Right lobe of liver (tissue), 6 donors: ENCODE data around the gene FAM83D. TPM values are rescaled to one million over a fixed set of nuclear protein-coding genes. Genes with fewer than 3 reads are reported as not detected.

Experiments used
- ATAC-seq, 4 donors: fragments of 200-7000 bp; cut with Tn5 transposase; one replicate each; pipeline ENCODE4 v1.9.1; 2020; ENCODE audit warnings: mild to moderate bottlenecking in 4 of 4, moderate library complexity in 4 of 4
- DNase-seq, 3 donors: peaks; one replicate each; pipeline ENCODE4 v3.0.0-alpha.2; 2020
- H3K27ac ChIP-seq, 3 donors: fragments of 200-600 bp; one replicate each; pipeline ENCODE4 v1.8.0; 2022
- H3K27me3 ChIP-seq, 2 donors: fragments of 200-600 bp; one replicate each; pipeline ENCODE4 v1.8.0; 2022
- H3K36me3 ChIP-seq, 4 donors: fragments of 200-600 bp; sonication (generic) in 1 of 4; one replicate each; pipeline versions ENCODE4 v1.5.1 to v1.8.0; 2017 to 2022; ENCODE audit warnings: control low read depth in 1 of 4
- H3K4me1 ChIP-seq, 4 donors: fragments of 200-600 bp; sonication (generic) in 1 of 4; one replicate each; pipeline versions ENCODE4 v1.5.1 to v1.8.0; 2017 to 2022; ENCODE audit warnings: control low read depth in 1 of 4
- H3K4me3 ChIP-seq, 3 donors: fragments of 200-600 bp; one replicate each; pipeline ENCODE4 v1.8.0; 2022
- H3K9me3 ChIP-seq, 4 donors: fragments of 200-600 bp; sonication (generic) in 1 of 4; one replicate each; pipeline versions ENCODE4 v1.5.1 to v1.8.0; 2017 to 2022; ENCODE audit warnings: control low read depth in 1 of 4
- CTCF ChIP-seq, 4 donors: fragments of 200-600 bp in 3 of 4; fragments of 450-650 bp in 1 of 4; IDR thresholded peaks; one replicate each; pipeline versions ENCODE4 v1.5.1 to v1.8.0; 2016 to 2022; ENCODE audit warnings: antibody characterized with exemption in 4 of 4, mild to moderate bottlenecking in 2 of 4
- POLR2A ChIP-seq: fragments of 450-650 bp; IDR thresholded peaks from one replicate; pipeline ENCODE4 v1.6.1; 2017; ENCODE audit warnings: antibody characterized with exemption, mild to moderate bottlenecking
- WGBS: methylation state at CpG from one replicate; pipeline ENCODE4 v1.1.6; 2018; ENCODE audit warnings: low coverage, low lambda C conversion rate; ENCODE audit not compliant: insufficient coverage; ENCODE audit errors: missing lambda C conversion rate; 5-methylcytosine and 5-hydroxymethylcytosine counted together
- intact Hi-C, 2 donors: fragments of 100-400 bp; cut with DNase I; formaldehyde crosslinking; loops; one replicate each; pipeline versions ENCODE4 v1.11.2 to v1.14.1; 2022
- long read RNA-seq: library from polyadenylated mRNA; unstranded; transcript quantifications from one replicate; pipeline ENCODE4 v2.0.0, GENCODE V29; 2019
- total RNA-seq, 6 experiments: library from RNA; depleted of rRNA in 2 of 6; stranded (reverse); fragments of >200 nt in 2 of 6; fragmentation: NEBNext Ultra II Directional in 3 of 6; extraction: Animal tissue kit (Norgen Biotek cat#: 25700) in 3 of 6; gene quantifications; one replicate each; pipeline versions ENCODE4 v1.1.0 to v1.2.4, GENCODE V29; 2016 to 2023
- donor health status: DM: no; HTN: yes; CAD: no.
- donor health status: DM: no; HTN: no; CAD: no.
- donor health status: DM: no; HTN: no; CAD: no.
- donor health status: DM: no; HTN: yes; CAD: no.
- donor health status: DM: no; HTN: yes; CAD: no.

The FAM83D gene
- 1 to 10 TPM in 4 of 6 experiments, under 1 TPM in 2; 0.83 to 3.3 (median 1.7) TPM for total RNA-seq
- long read RNA-seq, partial matches to known transcripts = 0 of 1 reads
- long read RNA-seq, other reads (novel, unspliced or antisense) = 0 of 1 reads

GRCh38 chr20:38926142-38926933, at the start of gene FAM83D:
Gene FAM83D (plus strand): TSS chr20:38926417. CDS start chr20:38926443, 26 bp downstream.
- DNase-seq = peak; percentile 96 to 98 (median 98)
- peak; percentile 97 to 98 (median 97) for ATAC-seq
- Histone ChIP-seq H3K27ac (peak within 1 kb of the TSS in 2 of 3 donors; percentile 21 to 32), H3K4me3 (peak within 1 kb of the TSS; percentile 62 to 71 (median 66)), H3K4me1 (peaks cover 0 to 9% (median 2%) of the 10 kb centered on the region in 4 donors), H3K9me3 (no peaks in the 10 kb centered on the region), H3K36me3 (no peaks in the 10 kb centered on the region), H3K27me3 (no peaks in the 10 kb centered on the region)
- no CpG with 5 or more reads among the region's 95 CpGs for WGBS
- TF ChIP-seq CTCF (IDR thresholded peaks at IDR 0.05) = peak in 1 of 4 donors; percentile 95
- TF ChIP-seq POLR2A = peak; percentile 93
- intact Hi-C loops = no loop called here

GRCh38 chr20:38877483-38877882, 48.7 kb upstream of the FAM83D start:
- 75% methylated on average over 5 of the region's 6 CpGs for WGBS
- H3K36me3 ChIP-seq = no peaks in the 10 kb centered on the region
- H3K4me3 ChIP-seq = no peak overlapping the region
- no peaks in the 10 kb centered on the region for H3K27me3 ChIP-seq
- H3K4me1 ChIP-seq = peaks cover 0 to 9% (median 0%) of the 10 kb centered on the region in 4 donors
- no peak for DNase-seq
- intact Hi-C loops = no loop called here
- no peaks in the 10 kb centered on the region for H3K9me3 ChIP-seq
- TF ChIP-seq POLR2A (no peak), CTCF (IDR thresholded peaks at IDR 0.05) (no peak)
- no peak for ATAC-seq
- H3K27ac ChIP-seq = no peak overlapping the region

GRCh38 chr20:38878866-38879265, 47.4 kb upstream of the FAM83D start:
- Histone ChIP-seq H3K4me3 (no peak overlapping the region), H3K4me1 (peaks cover 0 to 9% (median 0%) of the 10 kb centered on the region in 4 donors), H3K9me3 (no peaks in the 10 kb centered on the region), H3K36me3 (no peaks in the 10 kb centered on the region), H3K27me3 (no peaks in the 10 kb centered on the region), H3K27ac (no peak overlapping the region)
- 27% methylated on average over 9 of the region's 9 CpGs for WGBS
- ATAC-seq (peak in 2 of 4 donors; percentile 6 to 26), DNase-seq (no peak)
- intact Hi-C loops = no loop called here
- TF ChIP-seq POLR2A (no peak), CTCF (IDR thresholded peaks at IDR 0.05) (no peak)

GRCh38 chr20:38880952-38881735, 45.1 kb upstream of the FAM83D start:
- WGBS = 54% methylated on average over 7 of the region's 14 CpGs
- Histone ChIP-seq H3K27ac (no peak overlapping the region), H3K4me3 (no peak overlapping the region), H3K36me3 (no peaks in the 10 kb centered on the region), H3K27me3 (no peaks in the 10 kb centered on the region), H3K4me1 (no peaks in the 10 kb centered on the region), H3K9me3 (no peaks in the 10 kb centered on the region)
- ATAC-seq = no peak
- TF ChIP-seq CTCF (IDR thresholded peaks at IDR 0.05) = no peak
- TF ChIP-seq POLR2A = no peak
- intact Hi-C loops = no loop called here
- DNase-seq = no peak
